Measurements from ENCODE around the gene THAP5.
A peak's percentile ranks its signal among the peaks of the same experiment; 100 is the strongest.

The THAP5 gene

GRCh38 chr7:108569381-108570145, at the start of gene THAP5, which contains the start of gene DNAJB9:
THAP5 (minus strand) TSS chr7:108569706; CDS start chr7:108569569, 137 bp downstream.
DNAJB9 (plus strand) TSS chr7:108569874; CDS start chr7:108571727, 1,853 bp downstream.
- peak; percentile 99 for DNase-seq

DNA sequence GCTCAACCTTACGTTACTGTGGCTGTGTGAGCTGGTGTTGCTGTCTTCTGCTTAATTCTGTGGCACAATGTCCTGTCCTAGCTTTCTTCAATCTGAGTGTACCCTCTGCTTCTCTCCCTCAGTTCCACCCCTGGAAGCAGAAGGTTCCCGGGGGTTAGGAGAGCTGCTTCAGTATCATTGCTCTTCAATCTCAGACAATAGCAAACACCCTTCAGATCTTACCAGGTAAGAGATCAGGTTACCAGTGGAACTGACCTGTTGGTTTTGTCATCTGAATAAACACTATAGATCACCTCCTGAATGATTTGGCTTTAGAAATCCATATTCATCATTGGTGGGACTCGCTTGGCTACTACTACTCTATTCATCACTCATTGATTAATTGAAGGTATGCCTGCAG, 48.5 kb upstream of the THAP5 start:
- DNase-seq: no peak

DNA sequence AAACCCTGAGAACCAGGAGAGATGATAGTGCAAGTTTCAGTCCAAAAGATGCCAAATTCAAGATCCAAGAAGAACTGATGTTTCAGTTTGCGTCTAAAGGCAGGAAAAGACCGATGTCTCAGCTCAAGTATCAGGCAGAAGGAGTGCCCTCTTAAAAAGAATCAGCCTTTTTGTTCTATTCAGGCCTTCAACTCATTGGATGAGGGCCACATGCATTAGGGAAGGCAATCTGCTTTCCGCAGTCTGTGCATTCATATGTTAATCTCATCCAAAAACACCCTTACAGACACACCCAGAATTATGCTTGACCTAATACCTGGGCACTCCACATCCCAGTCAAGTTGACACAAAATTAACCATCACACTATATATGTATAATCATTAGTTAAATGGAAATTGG, 45.4 kb upstream of the THAP5 start:
- no peak for DNase-seq

- no peak for DNase-seq
Observed at GRCh38 chr7:108613949-108614381, 44.5 kb upstream of the THAP5 start.

DNA sequence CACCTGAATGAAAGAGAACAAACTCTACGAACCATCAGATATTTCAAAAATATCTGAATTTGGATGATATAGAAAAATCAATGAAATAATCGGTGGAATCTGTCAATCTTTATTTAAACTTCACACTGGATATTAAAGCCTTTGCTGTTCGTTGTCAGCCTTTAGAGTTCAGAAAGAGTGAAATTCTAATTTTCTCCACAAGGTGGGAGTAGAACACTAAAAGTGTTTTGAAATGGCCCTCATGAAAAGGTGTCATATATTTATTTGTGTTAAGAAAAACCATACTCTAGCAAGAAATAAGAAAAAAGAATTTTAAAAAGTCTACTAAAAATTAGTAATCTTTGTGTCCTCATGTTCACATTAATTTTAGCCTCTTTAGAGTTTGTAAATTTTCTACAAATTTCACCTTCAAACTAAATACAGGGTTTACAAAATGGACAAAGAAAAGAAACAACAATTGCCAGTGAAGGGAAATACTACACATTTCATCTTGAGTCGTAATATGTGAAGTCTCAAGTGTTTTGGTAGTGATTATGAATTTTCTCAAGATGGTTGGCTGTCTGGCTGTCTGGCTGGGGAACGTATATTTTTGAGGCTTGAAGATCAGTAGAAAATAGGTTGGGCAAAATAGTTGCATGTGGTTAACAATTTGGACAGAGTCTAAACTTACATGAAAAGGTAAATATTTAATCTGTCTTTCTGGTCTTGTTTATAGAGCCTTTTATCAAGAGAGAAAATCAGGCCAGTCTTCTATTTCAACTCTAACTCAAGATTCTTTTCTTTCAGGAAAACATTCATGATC, 43.8 kb upstream of the THAP5 start:
- DNase-seq: no peak

DNA sequence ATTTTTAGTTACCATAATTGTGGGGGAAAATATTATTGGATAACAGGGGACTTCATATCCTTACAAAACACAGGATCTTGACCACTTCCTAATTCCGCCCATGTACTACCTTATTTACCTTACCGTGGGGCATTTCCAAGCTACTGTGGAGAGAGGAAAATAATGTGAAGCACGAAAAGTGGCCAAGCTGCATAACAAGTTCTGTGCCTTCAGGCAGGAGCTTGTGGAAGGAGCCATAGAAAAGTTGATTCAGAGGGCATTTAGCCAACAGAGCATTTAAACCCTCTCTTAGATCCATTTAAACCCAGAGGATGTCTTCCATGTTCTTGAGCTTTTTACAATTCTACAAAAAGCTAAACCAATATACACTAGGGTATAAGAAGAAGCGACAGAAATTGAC, 41.8 kb upstream of the THAP5 start:
- no peak for DNase-seq

- DNase-seq: no peak
Observed at GRCh38 chr7:108609643-108610042, 40.1 kb upstream of the THAP5 start.

GRCh38 chr7:108605559-108606201, 36.2 kb upstream of the THAP5 start:
- DNase-seq: no peak

- DNase-seq: no peak
Observed at GRCh38 chr7:108604307-108605077, 35.0 kb upstream of the THAP5 start.

- no peak for DNase-seq
Observed at GRCh38 chr7:108603656-108604306, 34.3 kb upstream of the THAP5 start.

GRCh38 chr7:108600399-108600798, 30.9 kb upstream of the THAP5 start:
- no peak for DNase-seq

DNA sequence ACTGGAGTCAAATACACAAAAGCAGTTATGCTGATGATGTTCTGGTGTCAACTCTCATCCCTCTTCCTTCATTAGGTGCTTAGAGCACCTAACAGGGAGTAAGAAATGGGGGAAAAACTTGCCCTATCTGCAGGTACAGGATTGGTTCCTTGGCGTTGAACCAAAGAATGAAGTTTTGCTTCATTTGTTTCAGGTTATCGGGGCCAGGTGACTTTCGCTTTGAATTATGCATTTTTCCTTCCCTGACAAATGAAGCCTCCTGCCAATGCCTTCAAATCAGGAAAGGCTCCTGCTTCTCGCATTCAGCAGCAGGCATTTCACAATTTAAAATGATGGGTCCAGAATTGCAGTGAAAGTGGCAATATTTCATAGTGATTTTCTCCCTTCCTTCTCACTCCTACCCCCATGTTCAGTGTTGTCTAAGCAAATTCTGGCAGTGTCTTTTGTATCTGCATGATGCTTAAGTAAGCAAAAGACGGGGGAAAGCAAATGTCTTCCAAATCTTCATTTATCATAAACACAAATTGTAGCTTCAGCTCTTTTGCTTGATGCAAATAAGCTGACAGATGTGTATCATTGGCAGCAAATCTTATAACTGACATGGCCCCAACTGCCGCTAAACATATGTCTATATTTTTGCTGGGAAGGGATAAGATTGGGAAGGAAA, 29.5 kb upstream of the THAP5 start:
- DNase-seq: no peak

DNA sequence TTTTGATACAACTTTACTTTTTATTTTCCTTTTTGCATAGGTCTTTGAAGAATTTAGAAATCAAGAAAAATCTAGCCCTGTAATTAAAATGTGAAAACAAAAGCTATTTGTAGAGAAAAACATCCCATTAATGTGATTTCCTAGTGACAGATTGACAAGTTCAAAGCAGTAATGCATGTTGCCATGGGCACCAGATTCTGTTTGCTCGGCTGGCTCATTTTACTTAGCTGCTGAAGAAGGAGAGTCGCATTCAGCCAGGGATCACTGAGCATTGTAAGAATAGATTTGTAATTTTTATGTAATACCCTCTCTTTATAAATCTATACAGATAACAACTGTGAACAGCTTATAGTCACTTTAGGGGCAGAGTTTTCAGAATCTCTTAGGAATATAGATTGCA, 28.6 kb upstream of the THAP5 start:
- DNase-seq: no peak

GRCh38 chr7:108596560-108596959, 27.1 kb upstream of the THAP5 start:
- no peak for DNase-seq

- no peak for DNase-seq
Observed at GRCh38 chr7:108592646-108593201, 23.2 kb upstream of the THAP5 start.

- no peak for DNase-seq
Observed at GRCh38 chr7:108590606-108591005, 21.1 kb upstream of the THAP5 start.

GRCh38 chr7:108589874-108590273, 20.4 kb upstream of the THAP5 start:
- DNase-seq: no peak

GRCh38 chr7:108589199-108589598, 19.7 kb upstream of the THAP5 start:
- no peak for DNase-seq

- DNase-seq: no peak
Observed at GRCh38 chr7:108586274-108586710, 16.8 kb upstream of the THAP5 start.

- no peak for DNase-seq
Observed at GRCh38 chr7:108585843-108586242, 16.3 kb upstream of the THAP5 start.

GRCh38 chr7:108584211-108584610, 14.7 kb upstream of the THAP5 start:
- DNase-seq: no peak

All from activated gamma-delta T cell treated with Interleukin-2 at 50 U/mL for 16 hours (primary cell).